Renal pelvis (tissue), 4 donors: ENCODE results near the gene XPO6. TPM values are rescaled to one million over a fixed set of nuclear protein-coding genes. Genes with fewer than 3 reads are reported as not detected.
A peak's percentile ranks its signal among the peaks of the same experiment; 100 is the strongest.

Experiments used
- DNase-seq: peaks from one replicate; pipeline ENCODE4 v3.0.0-alpha.2; 2013
- polyA plus RNA-seq, 3 donors: library from polyadenylated mRNA; unstranded; fragments of 120-200 nt; gene quantifications; one replicate each; pipeline ENCODE4 v1.2.1, GENCODE V29; 2013; ENCODE audit not compliant: insufficient read length in 3 of 3

The XPO6 gene
- polyA plus RNA-seq, 3 donors: 79.8 to 103 (median 98.9) TPM

DNA sequence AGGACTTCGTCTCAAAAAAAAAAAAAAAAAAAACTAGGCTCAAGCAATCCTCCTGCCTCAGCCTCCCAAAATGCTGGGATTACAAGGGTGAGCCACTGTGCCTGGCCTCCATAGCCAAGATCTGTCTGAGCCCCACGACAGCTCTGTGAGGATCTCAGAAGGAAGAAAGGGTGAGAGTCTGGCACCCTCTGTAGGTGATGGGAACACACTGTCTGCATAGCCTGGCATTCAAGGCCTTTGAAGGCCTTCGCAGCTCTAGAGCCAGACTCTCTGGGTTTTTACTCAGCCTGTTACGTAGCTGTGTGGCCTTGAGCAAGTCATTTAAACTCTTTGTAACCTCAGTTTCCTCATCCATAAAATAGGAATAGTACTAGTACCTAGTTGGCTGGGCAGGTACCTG lies 6.3 kb upstream of the XPO6 start:
- DNase-seq: no peak

DNA sequence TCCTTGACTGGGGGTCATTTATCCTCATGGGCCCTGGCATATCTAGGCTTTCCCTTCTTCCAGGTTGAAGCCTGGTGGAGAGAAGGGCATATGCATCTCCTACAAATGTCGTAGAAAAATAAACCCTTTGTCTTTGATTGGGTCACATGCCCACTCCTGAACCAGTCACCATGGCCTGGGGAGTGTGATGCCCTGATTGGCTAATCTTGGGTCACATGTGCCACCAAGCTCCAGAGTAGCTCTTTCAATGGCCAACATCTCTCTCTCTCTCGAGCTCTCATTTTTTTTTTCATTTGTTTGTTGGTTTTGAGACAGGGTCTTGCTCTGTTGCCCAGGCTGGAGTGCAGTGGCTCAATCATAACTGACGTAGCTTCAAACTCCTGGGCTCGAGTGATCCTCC lies 5.6 kb upstream of the XPO6 start:
- no peak for DNase-seq

DNA sequence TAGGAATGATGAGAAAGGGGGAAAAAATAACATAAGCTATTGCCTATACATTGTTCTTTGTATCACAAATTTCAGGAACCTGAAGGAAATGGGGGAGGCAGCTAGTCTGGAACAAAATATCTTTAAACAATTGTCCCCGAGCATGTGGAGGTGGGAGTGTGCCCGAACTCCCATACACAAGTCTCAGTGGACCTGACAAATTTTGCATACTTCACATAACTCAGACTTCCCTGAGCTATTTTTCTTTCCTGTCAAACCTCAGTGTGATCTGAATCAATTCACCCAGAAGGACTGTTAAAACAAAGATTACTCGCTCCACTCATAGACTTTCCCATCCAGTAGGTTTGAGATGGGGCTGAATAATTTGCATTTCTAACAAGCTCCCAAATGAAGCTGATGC lies 1.6 kb upstream of the XPO6 start:
- no peak for DNase-seq

DNA sequence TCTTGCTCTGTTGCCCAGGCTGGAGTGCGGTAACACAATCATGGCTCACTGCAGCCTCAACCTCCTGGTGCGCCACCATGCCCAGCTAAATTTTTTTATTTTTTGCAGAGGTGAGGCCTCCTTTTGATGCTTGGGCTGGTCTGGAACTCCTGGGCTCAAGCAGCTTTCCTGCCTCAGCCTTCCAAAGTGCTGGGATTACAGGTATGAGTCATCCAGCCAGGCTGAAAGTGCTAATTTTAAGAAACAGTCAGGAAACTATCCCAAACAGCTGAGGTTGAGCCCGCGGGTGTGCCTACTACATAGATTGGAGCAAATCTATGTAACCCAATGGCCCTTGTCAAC lies 738 bp upstream of the XPO6 start:
- no peak for DNase-seq

DNA sequence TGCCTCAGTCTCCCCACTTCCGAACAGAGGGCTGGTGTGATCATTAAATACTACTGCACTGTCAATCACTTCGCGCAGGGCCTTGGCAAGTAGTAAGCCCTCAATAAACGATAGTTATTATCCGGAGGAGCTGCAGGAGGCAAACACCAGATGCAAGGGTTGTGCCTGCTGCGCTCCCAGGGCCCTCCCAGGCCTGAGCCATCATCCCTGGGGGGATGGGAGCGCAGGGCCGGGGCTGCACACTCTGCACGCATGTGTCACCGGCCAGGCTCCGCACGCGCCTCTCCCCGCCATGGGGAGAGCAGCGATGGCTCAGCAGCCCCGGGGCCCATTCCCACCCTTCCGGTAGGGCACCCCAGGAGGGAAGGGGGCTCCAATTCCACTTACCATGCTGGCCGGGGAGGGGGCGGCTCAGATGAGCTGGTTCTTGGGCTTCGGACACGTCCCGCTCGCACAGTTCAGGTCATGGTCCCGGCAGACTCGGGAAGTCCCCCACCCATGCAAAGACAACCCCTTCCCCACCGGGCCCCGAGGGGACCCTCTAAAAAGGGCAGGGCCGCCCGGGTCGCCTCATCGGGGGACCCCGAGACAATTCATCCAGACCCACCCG lies 681 bp downstream of the XPO6 start:
- DNase-seq: peak; percentile 26

DNA sequence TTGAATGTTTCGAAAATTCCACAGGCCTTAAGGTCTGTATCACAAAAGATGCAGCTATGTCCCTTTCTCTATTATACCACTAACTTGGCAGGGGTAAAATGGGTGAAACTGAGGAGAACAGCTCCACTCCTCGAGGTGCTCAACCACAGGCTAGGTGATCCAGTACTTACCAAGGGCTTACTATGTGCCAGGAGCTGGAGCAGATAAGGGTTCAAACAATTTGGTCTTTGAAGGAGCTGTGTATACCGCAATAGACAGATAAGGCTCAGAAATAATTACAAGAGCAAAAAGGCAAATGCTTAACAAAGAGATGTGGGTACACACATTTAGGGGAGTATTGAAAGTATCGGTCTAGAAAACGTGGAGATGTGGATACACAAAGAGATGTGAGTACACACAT lies 1.5 kb downstream of the XPO6 start:
- DNase-seq: no peak

DNA sequence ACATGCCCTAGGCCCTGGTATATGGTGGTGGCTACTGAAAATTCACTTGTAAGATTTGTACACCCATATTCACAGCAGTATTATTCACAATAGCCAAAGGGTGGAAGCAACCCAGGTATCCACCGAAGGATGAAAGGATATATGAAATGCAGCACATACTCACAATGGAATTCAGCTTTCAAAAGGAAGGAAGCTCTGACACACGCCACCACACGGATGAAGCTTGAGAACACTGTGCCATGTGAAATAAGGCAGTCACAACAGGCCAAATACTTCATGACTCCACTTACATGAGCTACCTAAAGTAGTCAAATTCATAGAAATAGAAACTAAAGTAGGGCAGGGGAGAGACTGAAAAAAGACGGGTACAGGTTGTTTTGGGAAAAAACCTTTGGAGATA lies 2.9 kb downstream of the XPO6 start:
- DNase-seq: no peak

DNA sequence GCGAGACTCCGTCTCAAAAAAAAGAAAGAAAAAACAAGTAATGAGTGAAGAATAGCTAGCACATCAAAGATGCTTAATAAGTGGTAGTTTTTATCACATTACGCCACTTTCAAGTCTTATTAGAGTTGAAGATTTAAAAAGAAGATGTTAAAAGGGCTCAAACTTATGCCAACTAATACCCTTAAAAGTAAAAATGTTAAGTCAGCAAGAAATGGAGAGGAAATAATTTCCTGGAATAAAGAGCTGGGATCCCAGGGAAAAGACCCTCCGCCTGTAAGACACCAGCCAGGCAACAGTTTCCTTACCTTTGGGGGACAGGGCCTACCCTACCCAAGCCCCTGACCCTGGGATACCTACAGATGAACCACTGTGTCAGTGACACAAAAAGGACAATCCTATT lies 3.6 kb downstream of the XPO6 start:
- DNase-seq: no peak

DNA sequence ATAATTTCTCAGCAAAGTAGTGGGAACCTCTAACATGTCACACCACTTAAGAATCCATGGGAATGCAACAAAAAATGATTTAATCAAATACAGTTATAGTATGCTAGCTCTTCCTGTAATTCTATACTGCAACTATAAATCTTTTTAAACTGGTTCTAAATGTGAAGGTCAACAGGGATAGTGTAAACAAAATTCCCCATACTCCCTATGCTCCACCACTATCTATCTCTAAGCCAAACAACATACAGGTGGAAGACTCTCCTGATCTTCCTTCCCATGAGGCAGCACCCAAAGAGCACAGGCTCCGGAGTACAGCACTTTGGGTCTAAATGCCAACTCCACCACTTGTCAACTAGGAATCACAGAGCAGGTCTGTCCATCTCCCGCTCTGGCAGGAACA lies 4.4 kb downstream of the XPO6 start:
- no peak for DNase-seq

DNA sequence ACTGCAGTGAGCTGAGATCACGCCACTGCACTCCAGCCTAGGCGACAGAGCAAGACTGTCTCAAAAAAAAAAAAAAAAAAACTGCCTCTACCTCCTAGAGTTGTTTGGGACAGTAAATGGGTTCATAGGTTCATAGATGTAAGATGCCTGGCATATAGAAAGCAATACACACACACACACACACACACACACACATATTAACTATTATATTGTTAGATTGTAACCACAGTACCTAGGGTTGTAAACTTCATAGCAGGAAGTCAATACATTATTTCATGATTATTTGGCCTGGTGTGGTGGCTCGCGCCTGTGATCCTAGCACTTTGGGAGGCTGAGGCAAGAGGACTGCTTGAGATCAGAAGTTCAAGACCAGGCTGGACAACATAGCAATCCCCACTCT lies 5.8 kb downstream of the XPO6 start:
- DNase-seq: no peak

DNA sequence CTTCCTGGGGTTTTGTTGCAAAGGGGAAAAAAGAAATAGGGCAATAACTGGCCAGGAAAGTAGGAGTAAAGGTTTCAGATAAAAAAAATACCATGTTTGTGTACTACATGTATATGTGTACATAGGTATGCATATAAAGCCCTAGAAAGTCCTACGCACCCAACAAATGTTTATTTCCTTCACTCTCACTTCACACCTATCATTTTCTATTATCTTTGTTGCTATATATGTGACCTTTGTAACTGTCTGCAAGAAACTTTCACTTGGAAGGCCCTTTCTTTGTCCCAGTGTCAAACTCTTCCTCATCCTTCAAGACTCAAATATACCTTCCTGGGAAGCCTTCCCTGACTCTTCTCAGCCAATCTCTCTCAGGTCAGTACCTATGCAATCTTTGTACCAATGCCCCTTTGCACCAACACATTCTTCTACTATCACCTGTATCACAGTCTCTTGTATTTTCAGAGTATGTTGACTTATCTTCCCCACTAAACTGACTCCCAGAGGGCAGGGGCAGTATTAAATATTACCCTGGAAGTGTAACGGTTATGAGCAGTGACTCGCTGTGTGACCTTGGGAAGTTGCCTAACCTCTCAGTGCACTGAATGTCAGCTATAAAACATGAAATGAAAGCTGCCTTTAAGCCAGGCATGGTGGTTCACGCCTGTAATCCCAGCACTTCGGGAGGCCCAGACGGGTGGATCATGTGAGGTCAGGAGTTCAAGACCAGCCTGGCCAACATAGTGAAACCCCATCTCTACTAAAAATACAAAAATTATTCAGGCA lies 6.5 kb downstream of the XPO6 start:
- DNase-seq: no peak

DNA sequence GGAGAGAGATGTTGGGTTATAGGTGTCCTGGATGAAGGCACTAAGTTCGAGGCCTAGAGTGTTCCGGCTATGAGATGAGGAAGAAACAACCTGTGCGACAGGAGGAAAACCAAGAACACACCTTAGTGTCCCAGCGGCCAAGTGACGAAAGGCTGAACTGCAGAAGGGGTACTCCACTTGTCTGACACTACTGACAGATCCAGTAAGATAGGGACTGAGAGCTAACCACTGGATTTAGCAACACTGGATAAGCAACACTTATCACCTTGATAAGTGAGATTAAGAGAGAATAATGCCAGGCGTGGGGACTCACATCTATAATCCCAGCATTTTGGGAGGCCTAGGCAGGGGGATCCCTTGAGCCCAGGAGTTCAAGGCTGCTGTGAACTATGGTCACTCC lies 7.1 kb downstream of the XPO6 start:
- DNase-seq: no peak

DNA sequence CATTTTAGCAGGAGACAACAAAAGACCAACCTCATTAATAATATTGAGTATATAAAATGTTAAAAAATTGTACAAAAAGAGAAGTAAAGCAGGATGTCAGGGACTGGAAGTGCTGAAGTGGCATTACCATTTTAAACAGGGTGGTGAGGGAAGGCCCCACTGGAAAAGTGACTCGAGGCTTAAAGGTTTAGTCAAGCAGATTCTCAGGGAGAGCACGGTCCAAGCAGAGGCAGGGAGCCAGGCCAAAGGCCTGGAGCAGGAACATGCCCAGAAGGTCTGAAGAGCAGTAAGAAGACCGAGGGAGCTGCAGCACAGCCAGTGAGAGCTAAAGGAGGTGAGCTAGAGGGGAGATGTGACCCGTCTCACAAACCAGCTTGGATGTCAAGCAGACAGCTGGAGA lies 7.6 kb downstream of the XPO6 start:
- DNase-seq: no peak

DNA sequence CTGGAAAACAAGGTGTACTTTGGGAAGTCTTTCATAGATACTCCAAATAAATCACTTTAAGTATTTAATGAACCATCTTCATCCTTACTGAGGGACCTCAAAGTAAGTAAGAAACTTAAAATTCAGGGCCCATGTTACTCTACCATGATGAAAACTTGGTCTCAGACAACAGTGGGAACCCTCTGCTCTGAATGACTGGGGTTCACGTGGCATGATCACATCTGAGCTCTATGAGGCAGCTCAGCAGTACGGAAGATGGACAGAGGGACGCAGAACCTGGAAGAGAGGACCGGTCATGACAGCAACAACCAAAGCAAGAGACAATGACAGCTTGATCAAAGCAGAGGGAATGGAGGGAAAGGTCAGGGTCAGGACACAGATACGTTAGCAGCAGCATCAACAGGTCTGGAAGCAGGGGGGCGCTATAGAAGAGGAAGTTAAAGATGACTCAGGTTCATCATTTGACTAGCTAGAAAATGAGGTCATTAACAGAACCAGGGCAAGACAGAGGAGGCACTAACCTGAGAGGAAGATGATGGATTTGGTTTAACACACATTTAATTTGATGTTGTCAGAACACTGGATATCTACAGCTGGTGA lies 9.5 kb downstream of the XPO6 start:
- DNase-seq: no peak

DNA sequence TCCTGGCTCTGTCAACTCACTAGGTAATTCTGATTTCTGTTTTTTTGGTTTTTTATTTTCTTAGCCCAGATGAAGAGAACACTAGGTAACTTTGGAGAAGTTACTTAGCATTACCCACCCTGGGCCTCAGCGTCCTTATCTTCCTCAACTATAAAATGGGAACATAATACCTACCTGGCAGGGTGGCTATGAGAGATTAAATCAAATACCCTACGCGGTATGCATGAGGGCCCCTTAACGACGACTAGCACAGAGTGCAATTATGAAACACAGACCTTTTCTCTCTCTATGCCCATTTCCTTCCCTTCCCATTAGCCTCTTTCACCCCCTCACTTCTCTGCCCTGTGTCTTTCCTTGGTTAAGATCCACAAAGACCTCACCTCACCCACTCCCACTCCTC lies 11.1 kb downstream of the XPO6 start:
- no peak for DNase-seq

DNA sequence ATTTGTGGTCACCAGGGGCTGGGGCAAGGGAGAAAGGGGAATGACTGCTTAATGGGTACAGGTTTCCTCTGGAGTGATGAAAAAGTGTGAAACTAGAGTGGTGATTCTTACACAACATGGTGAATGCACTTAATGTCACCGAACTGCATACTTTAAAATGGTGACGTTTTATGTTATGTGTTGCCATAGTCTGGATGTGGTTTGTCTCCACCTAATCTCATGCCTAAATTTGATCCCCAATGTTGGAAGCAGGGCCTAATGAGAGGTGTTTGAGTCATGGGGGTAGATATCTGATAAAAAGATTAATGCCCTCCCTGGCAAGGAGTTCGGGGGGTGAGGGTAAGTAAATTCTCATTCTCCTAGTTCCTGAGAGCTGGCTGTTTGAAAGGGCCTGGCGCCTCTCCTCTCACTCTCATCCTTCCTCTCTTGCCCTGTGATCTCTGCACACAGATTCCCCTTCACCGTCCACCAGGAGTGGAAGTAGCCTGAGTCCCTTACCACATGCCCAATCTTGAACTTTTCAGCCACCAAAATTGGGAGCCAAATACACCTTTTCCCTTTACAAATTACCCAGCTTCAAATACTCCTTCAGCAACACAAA lies 15.3 kb downstream of the XPO6 start:
- no peak for DNase-seq

DNA sequence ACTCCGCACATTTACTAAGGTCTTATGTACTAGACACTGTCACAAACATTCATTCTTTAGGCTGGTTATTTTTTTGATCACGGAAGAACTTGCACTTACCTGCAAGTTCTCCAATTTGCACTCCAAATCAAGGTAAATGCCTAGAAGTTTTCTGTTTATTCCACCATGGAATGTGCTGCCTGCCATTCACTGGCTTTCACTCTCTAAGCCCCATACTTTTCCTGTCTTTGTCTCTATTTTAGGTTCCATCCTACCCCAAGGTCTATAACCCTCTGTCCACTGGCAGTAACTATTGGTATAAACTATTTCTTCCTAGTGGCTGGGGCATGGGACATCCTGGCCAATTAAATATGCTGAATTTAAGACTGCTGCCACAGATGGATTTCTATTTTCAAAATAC lies 15.9 kb downstream of the XPO6 start:
- DNase-seq: no peak

DNA sequence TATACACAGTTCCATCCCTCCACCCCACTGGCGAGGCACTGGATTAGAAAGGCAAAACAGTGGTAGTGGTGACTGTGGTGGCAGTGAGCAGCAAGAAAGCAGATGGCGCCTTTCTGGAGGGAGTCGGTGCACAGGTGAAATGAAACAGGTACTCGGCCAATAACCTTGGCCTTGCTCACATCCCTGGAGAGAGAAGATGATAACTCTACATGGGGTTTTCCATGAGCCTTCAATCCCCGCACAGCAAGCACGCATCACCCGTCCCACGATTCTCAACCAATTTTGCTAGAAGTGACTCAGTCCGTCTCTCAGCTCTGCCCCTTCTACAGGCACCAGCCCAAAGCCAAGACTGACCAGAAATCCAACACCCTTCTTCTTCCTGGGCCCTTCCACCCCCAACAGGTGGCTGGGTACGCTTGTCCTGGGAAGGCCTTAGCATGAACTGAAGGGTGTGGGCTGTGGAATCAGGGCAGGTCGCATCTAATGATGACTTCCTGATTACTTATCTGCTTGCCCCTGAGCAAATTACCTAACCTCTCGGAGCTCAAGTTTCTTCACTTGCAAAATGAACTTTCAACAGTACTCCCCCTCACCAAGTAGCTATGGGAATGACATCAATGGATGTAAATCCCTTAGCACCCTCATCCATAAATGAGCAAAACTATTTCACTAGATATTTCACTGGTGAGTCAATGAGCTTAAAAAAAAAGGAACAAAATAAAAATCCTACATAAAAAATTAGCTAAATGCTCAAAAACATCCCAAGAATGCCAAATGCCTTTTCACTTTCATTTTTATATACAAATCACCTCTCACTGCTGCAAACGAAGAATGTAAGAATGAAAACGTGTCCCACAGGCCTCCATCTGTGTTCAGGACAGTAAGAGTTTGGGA lies 18.0 kb downstream of the XPO6 start:
- no peak for DNase-seq

DNA sequence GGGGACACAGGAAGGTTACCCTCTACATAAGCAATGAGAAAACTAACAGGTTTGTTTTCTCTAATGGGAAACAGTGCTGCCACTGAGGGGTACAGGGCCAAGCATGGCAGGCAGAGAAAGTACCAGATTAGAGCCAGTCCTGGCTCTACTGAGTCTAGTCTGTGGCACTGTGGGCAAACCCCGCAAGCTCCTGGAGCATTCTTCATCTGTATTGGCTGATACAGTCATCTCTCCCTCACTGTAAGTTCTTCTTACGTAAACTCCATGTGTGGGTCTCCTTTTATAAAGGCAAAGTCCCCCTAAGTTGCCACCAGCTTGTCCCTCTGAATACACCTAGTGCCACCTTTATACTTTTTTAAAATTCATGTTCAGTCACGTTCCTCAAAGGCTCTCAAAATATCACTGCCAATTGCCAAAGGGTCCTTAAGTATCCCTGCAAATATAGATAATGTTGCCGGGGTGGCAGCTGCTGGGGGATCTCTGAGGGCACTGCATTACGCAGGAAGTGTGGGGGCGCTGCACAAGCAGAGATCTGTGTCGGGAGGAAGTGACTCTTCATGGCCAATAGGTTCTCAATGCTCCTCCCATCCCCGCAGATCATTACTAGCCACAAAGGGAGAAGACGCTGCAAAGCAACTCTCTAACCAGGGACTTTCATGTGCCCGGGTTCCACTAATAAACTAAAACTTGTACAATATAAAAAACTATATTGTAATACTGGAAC lies 18.8 kb downstream of the XPO6 start:
- no peak for DNase-seq

DNA sequence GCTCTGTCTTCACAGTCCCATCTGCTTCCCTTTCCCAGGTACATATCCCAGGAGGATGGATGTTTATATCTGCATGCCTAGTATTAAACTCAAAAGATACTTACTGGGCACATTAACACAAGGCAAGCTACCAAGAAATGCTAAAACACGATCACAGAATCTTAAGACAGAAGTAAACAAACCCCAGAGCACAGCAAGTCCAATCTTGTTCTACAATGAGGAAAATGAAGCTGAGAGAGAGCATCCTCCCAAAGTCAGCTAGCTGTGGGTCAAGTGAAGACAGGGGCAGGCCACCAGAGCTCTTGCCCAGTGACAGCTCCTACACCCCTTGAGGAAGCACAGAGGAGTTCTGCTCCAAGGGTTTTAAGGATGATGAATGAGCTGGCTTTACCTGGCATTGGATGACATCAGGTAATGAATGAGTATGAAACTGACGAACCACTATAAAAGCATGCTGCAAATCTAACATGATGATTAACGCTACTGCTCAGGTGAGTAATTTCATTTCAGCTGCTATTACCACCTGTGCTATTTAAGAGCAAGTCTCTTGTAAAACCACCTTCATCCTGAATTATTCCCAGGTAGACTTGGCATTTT lies 20.3 kb downstream of the XPO6 start:
- DNase-seq: no peak

DNA sequence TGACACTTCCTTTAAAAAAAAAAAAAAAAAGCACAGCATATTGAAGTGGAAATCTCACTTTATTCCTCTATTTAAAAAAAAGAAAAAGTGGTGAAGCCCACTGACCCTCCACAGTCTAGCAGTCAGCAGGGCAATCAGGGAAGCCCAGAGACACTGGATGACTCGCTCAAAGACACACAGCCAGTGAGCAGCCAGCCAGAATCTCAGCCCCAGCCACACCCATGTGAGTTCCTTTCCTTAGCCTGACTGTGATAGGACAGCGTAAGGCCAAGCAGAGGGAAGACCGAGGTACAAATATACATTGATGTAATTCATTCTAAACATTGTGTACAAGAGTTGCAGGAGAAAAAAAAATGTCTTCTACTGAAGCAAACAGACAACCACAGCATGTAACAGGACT lies 22.5 kb downstream of the XPO6 start:
- no peak for DNase-seq
